HepG2 (cell line): ENCODE results near the gene ZKSCAN3. TPM values are rescaled to one million over a fixed set of nuclear protein-coding genes. Genes with fewer than 3 reads are reported as not detected.

Experiments used
- DMAP1 ChIP-seq: IDR thresholded peaks from 2 replicates; pipeline ENCODE4 v1.6.1; 2016
- DR1 ChIP-seq: sonication (generic); formaldehyde crosslinking; IDR thresholded peaks from 2 replicates; pipeline ENCODE4 v1.8.0; 2021; ENCODE audit warnings: mild to moderate bottlenecking, missing genetic modification reagents, inconsistent platforms
- FOXJ3 ChIP-seq: sonication (generic); formaldehyde crosslinking; IDR thresholded peaks from 2 replicates; pipeline ENCODE4 v1.4.0; 2020; ENCODE audit warnings: missing genetic modification reagents, mild to moderate bottlenecking, borderline replicate concordance
- KLF15 ChIP-seq: sonication (generic); formaldehyde crosslinking; IDR thresholded peaks from 2 replicates; pipeline ENCODE4 v1.8.1; 2023; ENCODE audit warnings: borderline replicate concordance, mild to moderate bottlenecking, inconsistent platforms, missing genetic modification reagents, mixed read lengths
- NR3C1 ChIP-seq: sonication (generic); formaldehyde crosslinking; IDR thresholded peaks from 2 replicates; pipeline ENCODE4 v1.4.0; 2020; ENCODE audit warnings: missing genetic modification reagents
- RFXANK ChIP-seq: IDR thresholded peaks from 2 replicates; pipeline ENCODE4 v1.6.1; 2016
- SP1 ChIP-seq, 2 experiments: fragments of 450-650 bp in 1 of 2; sonication (generic) in 1 of 2; formaldehyde crosslinking in 1 of 2; IDR thresholded peaks; 2 replicates each; pipeline versions ENCODE4 v1.4.0 to v1.6.1; 2016 to 2020; ENCODE audit warnings: missing genetic modification reagents in 1 of 2
- SUZ12 ChIP-seq: fragments of 150-350 bp; IDR thresholded peaks from 2 replicates; pipeline ENCODE4 v1.6.1; 2014; ENCODE audit warnings: low read depth, low read length
- TSC22D2 ChIP-seq: sonication (generic); formaldehyde crosslinking; IDR thresholded peaks from 2 replicates; pipeline ENCODE4 v1.5.1; 2020; ENCODE audit warnings: missing genetic modification reagents, mild to moderate bottlenecking, borderline replicate concordance
- XBP1 ChIP-seq: sonication (generic); formaldehyde crosslinking; IDR thresholded peaks from 2 replicates; pipeline ENCODE4 v1.5.0; 2020; ENCODE audit warnings: missing genetic modification reagents
- YEATS2 ChIP-seq: sonication (generic); formaldehyde crosslinking; IDR thresholded peaks from 2 replicates; pipeline ENCODE4 v1.4.0; 2020; ENCODE audit warnings: missing genetic modification reagents, borderline replicate concordance
- ZNF276 ChIP-seq: sonication (generic); formaldehyde crosslinking; IDR thresholded peaks from 2 replicates; pipeline ENCODE4 v1.4.0; 2020; ENCODE audit warnings: mild to moderate bottlenecking, low read depth, missing genetic modification reagents
- ZNF282 ChIP-seq: fragments of 450-650 bp; IDR thresholded peaks from 2 replicates; pipeline ENCODE4 v1.6.1; 2018; ENCODE audit not compliant: partially characterized antibody
- ZNF34 ChIP-seq: sonication (generic); formaldehyde crosslinking; IDR thresholded peaks from 2 replicates; pipeline ENCODE4 v1.4.0; 2020; ENCODE audit warnings: mild to moderate bottlenecking, missing genetic modification reagents, borderline replicate concordance
- ZNF451 ChIP-seq: sonication (generic); formaldehyde crosslinking; IDR thresholded peaks from 2 replicates; pipeline ENCODE4 v1.5.0; 2020; ENCODE audit warnings: mild to moderate bottlenecking, missing genetic modification reagents
- ZSCAN22 ChIP-seq: sonication (generic); formaldehyde crosslinking; IDR thresholded peaks from 2 replicates; pipeline ENCODE4 v1.4.0; 2020; ENCODE audit warnings: mild to moderate bottlenecking, missing genetic modification reagents
- polyA plus RNA-seq, 8 experiments: library from polyadenylated mRNA; depleted of rRNA in 3 of 8; stranded (reverse) in 7 of 8; unstranded in 1 of 8; fragments of >200 nt; fragmentation: Illumina TruSeq in 4 of 8; extraction: Trizol in 4 of 8; gene quantifications; 2 replicates each; pipeline versions ENCODE4 v1.2.1 to v1.2.3, GENCODE V29; 2011 to 2016; ENCODE audit warnings: low read depth in 4 of 8, missing spikeins in 1 of 8, mixed read lengths in 1 of 8; ENCODE audit not compliant: insufficient read depth in 1 of 8
- total RNA-seq, 5 experiments: library from RNA; depleted of rRNA; stranded (reverse); fragments of >200 nt; fragmentation: Illumina TruSeq; extraction: Trizol; gene quantifications; 2 replicates each; pipeline ENCODE4 v1.2.3, GENCODE V29; 2016; ENCODE audit warnings: low read depth in 1 of 5
- TF ChIP-seq, protein P1 (sequence below): sonication (generic); formaldehyde crosslinking; IDR thresholded peaks from 2 replicates; pipeline ENCODE4 v1.5.1; 2020; ENCODE audit warnings: mild to moderate bottlenecking, missing genetic modification reagents, moderate library complexity
- TF ChIP-seq, protein P2 (sequence below): sonication (generic); formaldehyde crosslinking; IDR thresholded peaks from 2 replicates; pipeline ENCODE4 v1.9.0; 2022; ENCODE audit warnings: low read depth, missing genetic modification reagents
- TF ChIP-seq, protein P3 (sequence below): sonication (generic); formaldehyde crosslinking; IDR thresholded peaks from 2 replicates; pipeline ENCODE4 v1.4.0; 2020; ENCODE audit warnings: missing genetic modification reagents
- TF ChIP-seq, protein P4 (sequence below): sonication (generic); formaldehyde crosslinking; IDR thresholded peaks from 2 replicates; pipeline ENCODE4 v1.8.1; 2023; ENCODE audit warnings: mild to moderate bottlenecking, moderate library complexity, missing genetic modification reagents

ZKSCAN3 gene
- total and polyA plus RNA-seq, 2 of the 13 experiments (the other 11 are each of a cell fraction or from before 2014, with no cell fraction given): 3.3 to 7.4 TPM

DNA sequence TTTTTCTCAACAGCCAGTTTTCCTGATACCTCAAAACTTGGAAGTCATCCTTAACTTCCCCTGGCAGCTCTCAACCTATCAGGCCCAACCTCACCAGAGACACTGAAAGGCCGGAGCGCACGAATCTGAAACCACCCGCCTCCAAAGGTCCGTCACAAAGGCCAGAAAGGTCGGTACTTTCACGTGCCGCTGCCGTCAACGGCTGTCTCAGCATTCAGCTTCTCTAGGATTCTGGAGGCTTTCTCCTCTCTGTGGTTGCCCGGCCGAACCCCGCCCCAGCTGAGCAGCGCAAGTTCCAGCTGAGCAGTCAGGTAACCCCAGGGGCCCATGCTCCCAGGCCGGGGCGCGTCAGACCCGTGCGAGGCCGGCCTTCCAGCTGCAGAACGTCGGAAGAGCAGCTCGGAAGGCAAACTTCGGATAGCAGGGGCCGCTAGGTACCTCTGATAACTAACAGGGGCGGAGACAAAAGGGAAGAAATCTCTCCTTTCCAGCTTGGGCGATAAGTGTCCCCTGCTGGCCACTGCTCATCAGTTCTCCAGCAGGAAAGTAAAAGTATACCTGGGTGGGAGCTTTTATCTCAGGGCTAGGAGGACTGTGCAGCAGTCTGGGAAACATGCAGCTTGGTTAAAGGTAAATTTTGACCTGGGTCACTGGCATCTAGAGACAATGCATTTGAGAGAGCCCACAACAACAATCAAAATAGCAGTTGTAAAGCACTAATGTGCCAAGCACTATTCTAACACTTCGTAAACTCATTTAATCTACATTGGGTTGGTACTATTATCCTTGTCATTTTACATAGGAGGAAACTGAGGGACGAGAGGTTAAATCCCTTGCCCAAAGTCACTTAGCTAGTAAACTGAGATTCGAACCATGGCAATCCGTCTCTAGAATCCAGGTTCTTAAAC is 33.7 kb downstream of the ZKSCAN3 start (continued):
- TF ChIP-seq, protein P1, sequence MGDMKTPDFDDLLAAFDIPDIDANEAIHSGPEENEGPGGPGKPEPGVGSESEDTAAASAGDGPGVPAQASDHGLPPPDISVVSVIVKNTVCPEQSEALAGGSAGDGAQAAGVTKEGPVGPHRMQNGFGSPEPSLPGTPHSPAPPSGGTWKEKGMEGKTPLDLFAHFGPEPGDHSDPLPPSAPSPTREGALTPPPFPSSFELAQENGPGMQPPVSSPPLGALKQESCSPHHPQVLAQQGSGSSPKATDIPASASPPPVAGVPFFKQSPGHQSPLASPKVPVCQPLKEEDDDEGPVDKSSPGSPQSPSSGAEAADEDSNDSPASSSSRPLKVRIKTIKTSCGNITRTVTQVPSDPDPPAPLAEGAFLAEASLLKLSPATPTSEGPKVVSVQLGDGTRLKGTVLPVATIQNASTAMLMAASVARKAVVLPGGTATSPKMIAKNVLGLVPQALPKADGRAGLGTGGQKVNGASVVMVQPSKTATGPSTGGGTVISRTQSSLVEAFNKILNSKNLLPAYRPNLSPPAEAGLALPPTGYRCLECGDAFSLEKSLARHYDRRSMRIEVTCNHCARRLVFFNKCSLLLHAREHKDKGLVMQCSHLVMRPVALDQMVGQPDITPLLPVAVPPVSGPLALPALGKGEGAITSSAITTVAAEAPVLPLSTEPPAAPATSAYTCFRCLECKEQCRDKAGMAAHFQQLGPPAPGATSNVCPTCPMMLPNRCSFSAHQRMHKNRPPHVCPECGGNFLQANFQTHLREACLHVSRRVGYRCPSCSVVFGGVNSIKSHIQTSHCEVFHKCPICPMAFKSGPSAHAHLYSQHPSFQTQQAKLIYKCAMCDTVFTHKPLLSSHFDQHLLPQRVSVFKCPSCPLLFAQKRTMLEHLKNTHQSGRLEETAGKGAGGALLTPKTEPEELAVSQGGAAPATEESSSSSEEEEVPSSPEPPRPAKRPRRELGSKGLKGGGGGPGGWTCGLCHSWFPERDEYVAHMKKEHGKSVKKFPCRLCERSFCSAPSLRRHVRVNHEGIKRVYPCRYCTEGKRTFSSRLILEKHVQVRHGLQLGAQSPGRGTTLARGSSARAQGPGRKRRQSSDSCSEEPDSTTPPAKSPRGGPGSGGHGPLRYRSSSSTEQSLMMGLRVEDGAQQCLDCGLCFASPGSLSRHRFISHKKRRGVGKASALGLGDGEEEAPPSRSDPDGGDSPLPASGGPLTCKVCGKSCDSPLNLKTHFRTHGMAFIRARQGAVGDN: peak; percentile 98
- TF ChIP-seq ZNF276 (CRISPR knock-in tag) (peak; percentile 91; the same call in 1 of the 2 replicates), FOXJ3 (CRISPR knock-in tag) (peak; percentile 26; the same call in 1 of the 2 replicates), ZNF282 (no peak), NR3C1 (CRISPR knock-in tag) (no peak), DR1 (CRISPR knock-in tag) (peak; percentile 91), YEATS2 (peak; percentile 95), ZNF451 (CRISPR knock-in tag) (0 out of 2 replicates have a peak, but pooled peaks have one; percentile 69), KLF15 (CRISPR knock-in tag) (no peak), TSC22D2 (CRISPR knock-in tag) (peak; percentile 94; the same call in 1 of the 2 replicates), SUZ12 (no peak), DMAP1 (peak; percentile 97), ZSCAN22 (0 out of 2 replicates have a peak, but pooled peaks have one; percentile 28), SP1 (IDR thresholded peaks at IDR 0.05) (no peak), SP1 (CRISPR knock-in tag; IDR thresholded peaks at IDR 0.05) (peak; percentile 50; the same call in 1 of the 2 replicates), RFXANK (CRISPR knock-in tag) (peak; percentile 58; the same call in 1 of the 2 replicates), ZNF34 (CRISPR knock-in tag) (no peak), XBP1 (CRISPR knock-in tag) (no peak)
- TF ChIP-seq, protein P2, sequence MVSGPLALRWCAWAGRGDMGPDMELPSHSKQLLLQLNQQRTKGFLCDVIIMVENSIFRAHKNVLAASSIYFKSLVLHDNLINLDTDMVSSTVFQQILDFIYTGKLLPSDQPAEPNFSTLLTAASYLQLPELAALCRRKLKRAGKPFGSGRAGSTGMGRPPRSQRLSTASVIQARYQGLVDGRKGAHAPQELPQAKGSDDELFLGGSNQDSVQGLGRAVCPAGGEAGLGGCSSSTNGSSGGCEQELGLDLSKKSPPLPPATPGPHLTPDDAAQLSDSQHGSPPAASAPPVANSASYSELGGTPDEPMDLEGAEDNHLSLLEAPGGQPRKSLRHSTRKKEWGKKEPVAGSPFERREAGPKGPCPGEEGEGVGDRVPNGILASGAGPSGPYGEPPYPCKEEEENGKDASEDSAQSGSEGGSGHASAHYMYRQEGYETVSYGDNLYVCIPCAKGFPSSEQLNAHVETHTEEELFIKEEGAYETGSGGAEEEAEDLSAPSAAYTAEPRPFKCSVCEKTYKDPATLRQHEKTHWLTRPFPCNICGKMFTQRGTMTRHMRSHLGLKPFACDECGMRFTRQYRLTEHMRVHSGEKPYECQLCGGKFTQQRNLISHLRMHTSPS (CRISPR knock-in tag): no peak
- TF ChIP-seq, protein P3, sequence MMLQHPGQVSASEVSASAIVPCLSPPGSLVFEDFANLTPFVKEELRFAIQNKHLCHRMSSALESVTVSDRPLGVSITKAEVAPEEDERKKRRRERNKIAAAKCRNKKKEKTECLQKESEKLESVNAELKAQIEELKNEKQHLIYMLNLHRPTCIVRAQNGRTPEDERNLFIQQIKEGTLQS: no peak; the same call in 1 of the 2 replicates
- TF ChIP-seq, protein P4, sequence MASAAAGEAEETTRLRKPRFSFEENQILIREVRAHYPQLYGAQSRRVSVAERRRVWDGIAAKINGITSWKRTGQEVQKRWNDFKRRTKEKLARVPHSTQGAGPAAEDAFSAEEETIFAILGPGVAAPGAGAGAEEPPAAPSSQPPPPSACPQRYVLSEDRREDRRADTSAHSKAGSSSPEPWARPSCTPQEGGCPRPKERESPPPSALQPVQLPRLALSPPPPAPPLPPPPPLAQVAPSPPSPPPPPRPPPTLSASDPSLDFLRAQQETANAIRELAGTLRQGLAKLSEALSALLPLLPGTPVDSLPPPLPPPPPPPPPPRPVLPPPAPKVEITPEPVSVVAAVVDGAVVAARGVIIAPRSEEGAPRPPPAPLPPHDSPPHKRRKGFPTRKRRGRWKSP (CRISPR knock-in tag): peak; percentile 92
